AG20443 (cell line): Measurements from ENCODE around the gene NBAS.

Experiments
- DNase-seq: peaks from one replicate; pipeline ENCODE4 v3.0.0; 2012; ENCODE audit warnings: low spot score, mixed read lengths

Gene NBAS

DNA sequence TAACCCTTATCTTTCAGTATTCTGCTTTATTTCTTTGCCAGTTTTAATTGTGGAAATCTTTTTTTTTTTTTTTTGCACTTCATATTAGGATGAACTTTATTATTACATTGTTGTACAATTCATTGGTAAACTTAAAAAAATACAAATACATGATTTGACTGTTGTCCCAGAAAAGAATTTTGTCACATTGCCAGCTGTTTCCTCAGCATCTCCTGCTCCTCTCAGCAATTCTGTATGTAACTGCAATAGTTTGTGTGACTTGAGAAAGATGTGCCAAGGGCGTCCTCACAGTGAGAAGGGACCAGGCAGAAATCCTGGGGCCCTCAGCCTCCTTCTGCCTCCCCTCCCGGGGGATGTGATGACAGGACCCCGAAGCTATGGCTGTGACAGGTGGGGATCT, 254.4 kb downstream of the NBAS start:
- DNase-seq: no peak

DNA sequence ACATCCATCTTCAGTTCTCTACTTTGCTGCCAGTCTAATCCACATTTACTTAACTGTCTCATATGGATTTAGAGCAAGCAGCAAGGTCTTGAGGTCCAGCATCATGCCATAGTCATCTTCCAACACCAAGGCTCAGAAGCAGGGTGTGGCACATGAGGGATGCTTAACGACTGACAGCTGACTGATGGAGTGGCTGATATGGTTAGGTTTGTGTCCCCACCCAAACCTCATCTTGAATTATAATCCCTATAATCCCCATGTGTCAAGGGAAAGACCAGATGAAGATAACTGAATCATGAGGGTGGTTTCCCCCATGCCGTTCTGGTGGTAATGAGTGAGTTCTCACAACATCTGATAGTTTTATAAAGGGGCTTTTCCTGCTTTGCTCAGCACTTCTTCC, 257.3 kb downstream of the NBAS start:
- no peak for DNase-seq

DNA sequence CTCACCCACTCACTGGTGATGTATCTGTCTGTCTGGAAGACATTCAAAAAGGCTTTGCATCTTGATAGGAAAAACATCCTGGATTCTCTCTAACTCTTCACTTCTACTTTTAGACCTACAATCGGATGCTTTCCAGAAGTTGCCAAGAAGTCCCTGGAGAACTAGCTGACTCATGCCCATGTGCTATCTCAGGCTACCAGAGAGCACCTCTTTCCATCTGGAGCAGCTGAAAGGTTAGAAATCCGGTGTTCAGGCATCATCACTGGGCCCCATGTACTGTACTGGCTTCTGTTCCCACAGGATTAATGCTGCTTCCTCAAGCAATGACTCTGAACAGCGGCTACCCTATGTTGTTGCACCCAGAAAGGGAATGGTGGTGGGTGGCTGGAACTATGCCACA, 259.0 kb downstream of the NBAS start:
- DNase-seq: peak; percentile 30

DNA sequence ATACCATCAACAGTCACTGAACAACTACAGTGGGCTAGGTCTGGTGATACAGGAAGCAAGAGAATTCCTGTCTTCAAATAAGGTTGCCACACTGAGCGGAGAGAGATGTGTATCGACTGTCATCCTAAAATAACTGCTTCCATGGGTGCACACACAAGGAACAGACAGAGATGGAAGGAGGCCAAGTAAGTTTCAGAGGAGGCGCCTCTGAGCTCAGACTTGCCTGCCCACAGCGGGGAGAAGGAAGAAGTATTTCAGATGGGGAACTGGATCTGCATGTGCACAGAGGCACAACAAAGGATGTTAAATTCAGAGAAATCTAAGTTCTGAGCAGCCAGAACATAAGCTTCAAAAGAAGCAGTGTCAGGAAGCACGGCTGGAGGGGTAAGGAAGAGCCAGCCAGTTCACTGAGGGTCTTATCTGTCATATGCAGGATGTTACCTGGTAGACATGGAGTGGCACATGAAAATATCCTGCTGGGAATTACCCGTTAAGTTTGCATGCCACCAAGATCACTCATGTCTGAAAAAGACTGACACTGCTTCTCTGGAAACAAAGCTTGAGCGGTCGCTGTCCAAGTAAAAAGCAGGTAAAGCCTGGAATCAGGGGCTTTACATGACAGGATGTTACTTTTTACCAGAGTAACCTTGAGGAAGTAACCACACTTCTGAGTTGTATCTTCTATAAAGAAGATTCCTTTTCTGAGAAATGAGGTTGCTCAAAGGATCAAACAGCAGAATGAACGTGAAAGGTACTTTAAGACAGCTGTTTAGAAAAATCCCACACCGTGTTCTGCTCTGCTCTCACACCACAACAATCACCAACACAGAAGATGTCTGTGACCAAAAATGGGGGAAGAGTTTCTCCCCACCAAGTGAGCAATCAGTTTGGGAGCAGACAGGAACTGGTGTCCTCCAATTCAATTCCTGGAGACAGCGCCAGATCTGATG, 260.2 kb downstream of the NBAS start:
- DNase-seq: peak; percentile 22

DNA sequence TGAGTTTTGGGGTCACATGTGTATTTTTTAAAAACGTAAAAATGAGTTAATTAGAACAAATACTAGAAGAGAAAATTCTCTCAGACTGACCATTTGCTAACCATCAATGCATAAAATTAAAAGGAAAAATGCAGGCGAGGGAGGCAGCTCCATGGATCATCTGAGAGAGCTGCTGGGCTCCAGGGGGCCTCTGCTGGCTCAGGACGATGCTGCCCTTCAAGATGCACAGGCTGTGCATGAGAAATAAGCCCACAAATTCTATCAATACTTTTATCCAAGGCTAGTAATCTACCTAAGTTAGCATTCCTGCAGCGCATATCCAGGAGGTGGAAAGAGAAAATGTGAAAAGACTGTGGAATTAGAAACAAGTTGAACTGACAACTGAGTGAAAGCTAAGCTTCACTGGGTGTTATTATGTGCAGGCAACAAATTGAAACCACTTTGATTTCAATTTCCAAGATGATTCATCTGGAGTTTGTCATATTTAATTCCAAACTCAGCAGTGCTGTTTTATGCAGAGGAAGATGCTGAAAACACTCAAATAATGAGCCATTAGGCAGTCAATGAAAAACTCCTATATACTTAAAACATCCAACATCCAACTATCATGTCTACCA, 261.1 kb downstream of the NBAS start:
- no peak for DNase-seq

DNA sequence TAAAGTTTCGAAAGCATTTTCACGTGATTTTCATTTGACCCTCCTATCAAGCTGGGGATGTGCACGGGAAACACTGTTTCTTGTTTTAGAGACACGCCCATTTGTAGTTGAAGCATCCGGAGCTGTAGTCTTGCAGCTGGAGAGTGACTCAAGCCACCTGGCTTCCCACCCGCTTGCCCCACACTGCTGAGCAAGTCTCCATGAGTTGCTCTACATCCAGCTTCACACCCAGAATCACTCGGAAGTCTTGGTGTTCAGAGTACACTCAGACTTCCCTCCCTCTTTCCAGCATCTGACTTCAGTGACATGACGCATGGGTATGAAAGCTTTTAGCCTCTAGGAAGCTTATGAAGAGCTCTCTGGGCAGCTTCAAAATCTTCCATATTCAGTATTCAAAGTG, 262.4 kb downstream of the NBAS start:
- DNase-seq: no peak

DNA sequence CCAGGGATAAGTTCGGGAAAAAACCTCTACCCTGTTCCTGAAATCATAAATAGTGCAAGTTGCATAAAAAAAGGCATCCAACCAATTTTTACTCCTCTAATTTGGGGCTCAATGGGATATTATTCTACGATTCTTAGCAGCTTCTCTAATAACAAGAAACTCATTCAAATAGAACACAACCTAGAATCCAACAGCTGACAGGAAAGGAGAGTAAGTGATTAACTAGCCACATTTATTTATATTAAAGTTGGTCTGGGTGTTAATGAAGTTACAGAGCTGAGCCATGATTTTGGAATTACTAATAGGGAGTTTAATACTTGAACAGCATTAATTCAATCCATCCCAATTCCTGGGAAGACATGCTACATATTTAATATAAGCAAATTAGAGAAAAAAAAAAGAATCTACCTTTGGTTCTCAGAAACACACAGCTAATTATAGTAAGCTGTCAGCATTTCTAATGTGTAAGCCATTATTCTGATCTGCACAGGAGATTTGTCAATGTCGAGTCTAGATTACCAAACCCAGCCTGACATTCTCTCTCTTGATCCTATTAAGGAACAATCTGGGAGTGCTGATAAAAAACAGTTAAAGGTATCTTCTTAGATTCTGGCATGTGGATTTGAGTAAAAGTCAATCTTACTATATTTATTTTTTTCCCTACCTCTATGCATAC, 267.7 kb downstream of the NBAS start:
- no peak for DNase-seq

DNA sequence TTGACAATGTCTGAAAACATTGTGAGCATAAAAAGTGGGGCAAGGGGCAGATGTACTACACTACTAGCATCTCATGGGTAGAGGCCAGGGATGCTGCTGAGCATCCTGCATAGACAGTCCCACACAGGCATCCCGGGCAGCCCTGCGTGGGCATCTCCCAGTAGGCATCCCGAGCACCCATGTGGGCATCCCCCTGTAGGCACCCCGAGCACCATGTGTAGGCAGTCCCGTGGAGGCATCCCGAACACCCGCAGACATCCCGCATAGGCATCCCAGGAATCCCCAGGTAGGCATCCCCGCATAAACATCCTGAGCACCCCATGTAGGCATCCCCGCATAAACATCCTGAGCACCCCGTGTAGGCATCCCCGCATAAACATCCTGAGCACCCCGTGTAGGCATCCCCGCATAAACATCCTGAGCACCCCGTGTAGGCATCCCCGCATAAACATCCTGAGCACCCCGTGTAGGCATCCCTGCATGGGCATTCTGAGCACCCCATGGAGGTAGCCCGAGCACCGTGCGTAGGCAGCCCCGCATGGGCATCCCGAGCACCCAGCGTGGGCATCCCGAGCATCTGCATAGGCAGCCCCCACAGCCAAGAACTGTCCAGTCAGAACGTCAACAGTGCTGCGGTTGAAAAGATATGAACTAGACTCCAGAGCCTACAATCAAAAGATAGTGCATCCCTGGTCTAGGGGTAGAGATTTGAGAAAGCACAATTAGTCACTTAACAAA, 273.5 kb downstream of the NBAS start:
- DNase-seq: no peak

DNA sequence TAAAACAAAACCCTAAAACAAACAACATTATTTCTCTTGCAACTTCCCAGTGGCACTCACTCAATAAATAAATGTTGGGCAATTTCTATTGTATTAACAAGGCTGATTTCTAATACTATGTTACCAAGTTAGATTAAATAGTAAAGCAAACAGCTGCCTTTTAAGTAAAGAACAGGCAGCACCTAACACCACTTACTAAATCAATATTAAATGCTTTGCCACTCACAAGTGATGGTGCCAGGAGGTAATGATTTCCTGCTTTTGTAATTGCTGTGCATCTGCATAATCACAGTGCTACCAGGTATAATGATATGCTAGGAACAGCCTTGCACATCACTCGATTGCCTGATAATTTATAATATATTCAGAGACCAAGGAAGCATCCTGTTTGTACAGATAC, 276.5 kb downstream of the NBAS start:
- no peak for DNase-seq

DNA sequence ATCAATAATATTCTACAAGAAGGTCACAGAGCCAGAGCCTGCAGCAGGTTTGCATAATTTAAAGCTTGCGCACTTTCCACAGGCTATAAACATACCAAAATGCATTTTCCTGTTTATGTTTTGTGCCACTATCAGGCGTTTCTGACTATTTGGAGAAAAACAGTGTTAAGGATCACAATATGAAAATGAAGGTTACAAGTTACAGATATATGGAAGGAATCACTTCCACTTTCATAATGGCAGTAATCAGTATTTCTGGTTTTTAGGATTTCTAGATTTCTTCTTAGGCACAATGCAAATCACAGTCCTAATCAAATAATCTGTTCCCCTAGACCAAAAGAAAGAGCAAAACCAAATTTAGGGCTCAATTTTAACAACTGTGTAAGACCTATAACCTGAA, 279.5 kb downstream of the NBAS start:
- no peak for DNase-seq

DNA sequence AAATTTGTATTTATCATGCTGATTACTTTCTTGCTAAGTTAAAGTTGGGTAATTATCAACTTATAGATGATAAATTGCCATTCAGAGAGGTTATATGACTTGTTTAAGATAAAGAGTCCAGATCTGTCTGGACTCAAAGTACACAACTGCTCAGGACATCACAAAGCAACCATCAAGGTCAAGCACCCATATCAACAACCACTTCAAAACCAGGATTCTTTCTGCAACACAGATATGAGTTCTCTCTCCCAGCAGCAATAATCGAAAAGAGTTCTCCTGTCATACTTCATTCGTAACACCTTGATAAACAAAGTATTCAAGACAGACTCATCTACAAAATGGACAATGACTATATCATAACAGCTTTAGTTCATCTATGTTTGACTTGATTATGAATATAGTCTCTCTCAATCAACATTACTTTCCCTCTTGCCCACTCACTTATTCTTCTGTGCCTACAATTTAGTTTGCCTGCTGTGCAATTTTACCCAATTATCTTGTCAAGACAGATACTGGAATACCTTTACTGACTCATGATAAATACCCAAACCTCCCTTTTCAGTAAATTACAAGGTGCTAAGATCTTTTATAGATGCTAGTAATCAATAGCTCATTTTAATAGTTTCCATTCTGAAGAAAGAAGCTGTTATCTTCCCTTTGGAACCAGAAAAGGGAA, 281.8 kb downstream of the NBAS start:
- DNase-seq: no peak

DNA sequence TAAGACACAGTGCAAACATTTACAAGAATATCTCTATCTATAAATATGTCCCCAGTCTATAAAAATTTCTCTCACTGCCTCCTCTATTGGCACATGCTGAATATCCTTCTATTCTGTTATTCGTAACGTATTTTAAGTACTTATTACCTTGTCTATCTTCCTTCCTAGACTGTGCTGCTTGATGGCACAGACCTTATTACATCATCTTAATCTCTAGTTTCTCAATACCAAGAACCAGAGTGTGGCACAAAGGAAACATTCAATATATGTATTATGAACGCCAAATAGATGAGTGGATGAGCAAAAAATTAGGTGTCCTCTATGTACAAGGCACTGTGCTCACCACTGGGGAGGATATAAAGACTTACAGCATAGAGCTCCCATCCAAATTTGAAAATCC, 282.8 kb downstream of the NBAS start:
- DNase-seq: no peak

DNA sequence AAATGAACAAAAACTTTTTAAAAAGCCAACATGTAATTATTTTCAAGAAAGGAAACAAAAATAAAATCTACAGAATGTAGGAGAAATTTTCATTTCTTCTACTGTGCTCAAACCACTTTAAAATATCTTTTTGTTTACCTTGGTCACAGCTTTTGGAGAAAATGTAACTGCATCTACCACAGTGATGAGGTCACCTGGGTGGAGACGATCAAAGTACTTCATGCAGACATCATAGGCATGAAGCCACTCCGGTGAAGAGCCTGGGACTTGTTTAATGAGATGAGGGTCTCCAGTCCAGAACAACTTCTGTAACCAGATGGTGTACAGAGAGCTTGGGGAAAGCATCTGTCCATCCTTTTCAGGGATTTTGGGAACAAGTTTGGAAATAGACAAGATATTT, 285.8 kb downstream of the NBAS start:
- DNase-seq: no peak

DNA sequence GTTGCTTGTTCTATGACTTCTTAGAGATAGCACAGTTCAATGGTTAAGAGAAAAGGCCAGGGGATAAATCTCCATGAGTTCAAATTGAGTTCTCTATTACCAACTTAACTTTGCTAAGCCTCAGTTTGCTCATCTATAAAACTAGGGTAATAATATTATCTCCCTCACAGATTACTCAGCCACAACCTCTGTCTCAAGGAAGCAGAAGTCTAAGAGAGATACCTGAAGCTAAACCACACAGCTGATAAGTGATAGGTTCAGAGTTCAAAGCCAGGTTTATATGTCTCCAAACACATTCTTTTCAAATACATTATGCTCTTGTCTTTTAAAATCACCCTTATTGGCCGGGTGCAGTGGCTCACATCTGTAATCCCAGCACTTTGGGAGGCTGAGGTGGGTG, 287.7 kb downstream of the NBAS start:
- DNase-seq: no peak

DNA sequence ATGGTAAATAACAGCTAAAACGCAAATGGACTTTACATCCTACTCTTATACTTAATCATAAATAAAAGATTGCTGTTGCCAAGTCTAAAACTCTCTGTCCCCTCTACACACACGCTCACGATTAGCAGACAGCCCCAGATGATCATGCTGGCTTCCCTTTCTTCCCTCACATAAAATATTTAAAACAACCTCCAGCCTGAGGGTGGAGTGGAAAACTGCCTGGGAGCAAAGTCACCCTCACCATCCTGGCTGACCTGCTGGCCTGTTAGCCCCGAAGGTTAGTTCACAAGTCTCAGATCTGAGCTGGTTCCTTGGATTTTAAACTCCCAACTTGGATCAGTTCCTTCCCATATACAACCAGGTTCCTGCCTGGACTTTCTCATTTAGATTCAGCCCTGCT, 288.2 kb downstream of the NBAS start:
- no peak for DNase-seq

DNA sequence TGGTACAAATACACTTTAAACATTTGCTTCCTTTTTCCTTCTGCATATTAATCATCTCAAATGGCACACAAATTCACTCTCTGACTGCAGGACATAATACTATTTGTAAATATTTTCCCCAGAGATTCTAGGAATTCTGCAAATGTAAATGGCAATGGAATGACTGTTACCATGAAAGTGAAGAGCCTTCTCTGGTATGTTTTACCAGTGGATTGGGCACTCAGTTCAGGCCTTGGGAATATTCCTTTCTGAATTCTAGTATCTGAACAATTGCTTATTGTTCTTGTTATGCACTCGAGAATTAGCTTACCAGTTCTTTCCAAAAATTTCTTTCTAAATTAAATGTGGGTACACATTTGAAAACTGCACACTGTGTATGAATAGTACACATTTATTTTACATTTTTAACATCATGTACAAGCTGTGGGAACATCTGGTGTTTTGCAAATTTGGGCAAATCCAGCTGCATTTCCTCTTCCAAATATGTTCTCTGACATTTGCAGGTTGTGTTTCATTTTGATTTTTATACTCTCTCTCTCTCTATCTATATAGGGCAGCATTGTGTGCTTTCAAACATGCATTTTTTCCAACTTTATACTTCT, 289.1 kb downstream of the NBAS start:
- peak; percentile 56 for DNase-seq

DNA sequence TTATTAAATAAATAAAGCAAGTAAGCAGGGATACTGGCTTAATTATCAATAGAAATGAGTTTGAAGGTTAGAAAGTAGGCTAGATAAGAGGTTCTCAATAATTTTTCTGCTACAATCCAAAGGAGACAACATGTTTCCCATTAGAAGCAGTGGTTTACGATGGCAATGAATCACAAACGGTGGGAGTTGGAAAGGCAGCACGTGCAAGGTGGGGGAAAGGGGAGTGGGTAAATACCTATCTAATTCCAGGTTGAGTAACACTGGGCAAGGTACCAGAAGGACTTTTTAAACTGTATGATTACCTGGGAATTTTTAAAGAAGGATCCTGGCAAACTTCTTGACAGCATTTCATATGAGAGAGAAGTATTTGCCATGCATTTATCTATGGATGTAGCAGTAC, 289.9 kb downstream of the NBAS start:
- DNase-seq: no peak

DNA sequence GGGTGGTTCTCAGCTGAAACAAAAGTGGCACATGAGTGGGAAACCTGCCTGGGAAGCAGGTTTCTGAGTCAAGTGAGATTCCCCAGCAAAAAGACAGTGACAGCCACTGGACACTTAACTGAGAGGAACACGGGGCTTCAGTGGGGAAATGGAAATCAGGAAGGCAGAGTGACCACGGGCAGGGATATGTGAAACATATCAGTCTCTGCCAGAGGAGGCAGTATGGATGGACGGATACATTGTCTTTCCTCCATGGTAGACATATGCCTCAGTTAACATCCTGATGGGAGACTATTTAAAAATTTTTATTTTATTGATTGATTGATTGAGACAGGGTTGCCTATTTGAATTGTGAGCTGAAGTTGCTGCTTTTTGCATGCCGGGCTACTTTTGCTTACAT, 292.1 kb downstream of the NBAS start:
- DNase-seq: no peak

DNA sequence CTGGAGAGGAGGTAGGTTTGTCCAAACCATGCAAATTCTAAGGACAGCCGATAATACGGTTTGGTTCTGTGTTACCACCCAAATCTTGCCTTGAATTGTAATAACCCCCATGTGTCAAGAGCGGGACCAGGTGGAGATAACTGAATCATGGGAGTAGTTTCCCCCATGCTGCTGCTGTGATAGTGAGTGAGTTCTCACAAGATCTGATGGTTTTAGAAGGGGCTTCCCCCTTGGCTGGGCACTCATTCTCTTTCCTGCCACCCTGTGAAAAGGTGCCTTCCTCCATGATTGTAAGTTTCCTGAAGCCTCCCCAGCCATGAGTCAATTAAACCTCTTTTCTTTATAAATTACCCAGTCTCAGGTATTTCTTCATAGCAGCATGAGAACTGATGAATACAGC, 295.2 kb downstream of the NBAS start:
- DNase-seq: no peak

DNA sequence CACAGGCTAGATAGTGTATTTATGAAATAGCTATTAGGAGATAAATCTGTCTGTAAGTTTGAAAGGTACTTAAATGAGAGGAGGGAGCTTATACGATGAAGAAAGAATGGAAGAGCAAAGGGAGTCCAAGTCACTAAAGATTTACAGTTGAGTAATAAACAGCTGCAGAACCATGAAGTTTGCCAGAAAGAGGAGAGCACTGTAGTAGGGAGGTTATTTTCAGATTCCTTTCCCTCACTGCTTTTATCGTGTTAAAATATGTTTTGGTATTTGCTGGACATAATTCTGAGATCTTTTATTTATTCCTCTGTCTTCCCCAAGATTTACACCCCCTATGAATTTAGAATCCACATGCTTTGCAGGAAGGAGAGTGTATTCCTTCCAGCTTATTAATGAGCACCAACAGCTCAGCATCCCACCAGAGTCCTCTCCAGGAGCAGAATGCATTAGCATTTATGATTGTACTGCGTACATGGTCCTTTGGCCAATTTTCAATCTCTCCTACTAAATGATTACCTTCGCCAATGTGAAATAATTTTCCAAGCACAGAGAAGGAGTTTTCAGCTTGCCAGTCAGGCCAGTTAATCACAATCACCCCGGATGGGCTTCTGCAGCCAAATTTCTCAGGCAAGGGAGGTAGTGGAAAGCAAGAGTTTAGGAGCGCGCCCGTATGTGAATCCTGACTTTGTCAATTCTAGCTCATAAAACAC, 297.0 kb downstream of the NBAS start:
- no peak for DNase-seq

DNA sequence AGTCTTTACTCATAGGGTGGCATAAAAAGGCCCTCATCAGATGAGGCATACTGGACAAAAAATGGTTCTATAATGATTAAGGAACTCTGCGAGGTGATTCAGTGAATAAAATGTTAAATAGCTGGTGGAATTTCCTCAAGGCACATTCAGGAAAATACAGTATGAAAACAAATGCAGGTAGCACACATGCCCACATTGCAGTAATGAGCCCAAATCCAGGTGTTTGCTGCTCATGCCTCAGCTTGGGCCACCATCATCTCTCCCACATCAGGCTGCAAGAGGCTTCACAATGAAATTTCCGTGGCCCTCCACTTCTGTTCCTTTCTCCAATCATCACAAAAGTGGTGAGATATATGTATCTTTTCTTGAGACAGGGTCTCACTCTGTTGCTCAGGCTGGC, 298.3 kb downstream of the NBAS start:
- DNase-seq: no peak
